HG03469 (cell line): ENCODE data around the gene DAB1.
"Not testable (repeated sequence)": the region's sequence is repeated elsewhere in the genome, so short reads cannot be mapped to it uniquely, and the experiment has no call there.

Experiments
- ATAC-seq: cut with Tn5 transposase; IDR thresholded peaks from one replicate; pipeline ENCODE4 v1.9.1; 2021; ENCODE audit warnings: mild to moderate bottlenecking, moderate library complexity, moderate number of reproducible peaks; ENCODE audit not compliant: unreplicated experiment

DAB1 gene

DNA sequence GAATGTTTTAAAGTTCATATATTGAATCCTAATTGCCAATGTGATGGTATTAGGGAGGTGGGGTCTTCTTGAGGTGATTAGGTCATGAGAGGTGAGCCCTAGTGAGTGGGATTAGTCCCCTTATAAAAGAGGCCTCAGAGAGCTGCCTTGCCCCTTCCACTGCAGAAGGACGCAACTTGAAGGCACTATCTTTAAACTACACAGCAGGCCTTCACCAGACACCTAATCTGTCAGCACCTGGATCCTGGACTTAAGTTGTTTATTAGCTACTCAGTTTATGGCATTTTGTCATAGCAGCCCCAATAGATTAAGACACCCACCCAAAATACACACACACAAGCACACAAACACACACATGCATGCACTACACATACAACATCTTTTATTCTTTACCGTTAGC is 61.4 kb downstream of the DAB1 start:
- no peak for ATAC-seq

DNA sequence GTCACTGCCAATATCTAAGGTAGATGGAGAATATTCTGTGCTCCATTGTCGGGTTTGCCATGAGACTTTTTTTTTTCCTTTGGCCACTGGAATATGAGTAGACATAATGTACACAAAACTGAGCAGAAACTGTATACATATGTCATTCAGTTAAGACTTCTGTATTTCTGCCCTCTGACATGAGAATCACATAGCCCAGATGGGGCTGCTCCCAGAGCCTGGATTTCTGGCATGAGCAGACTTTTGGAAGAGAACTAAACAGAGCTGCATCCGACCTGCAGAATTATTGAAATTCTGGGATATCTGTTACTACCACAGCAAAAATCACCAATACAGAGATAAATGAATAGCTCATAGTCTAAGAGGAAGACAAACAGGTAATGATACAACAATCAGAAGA is 62.3 kb downstream of the DAB1 start:
- no peak for ATAC-seq

DNA sequence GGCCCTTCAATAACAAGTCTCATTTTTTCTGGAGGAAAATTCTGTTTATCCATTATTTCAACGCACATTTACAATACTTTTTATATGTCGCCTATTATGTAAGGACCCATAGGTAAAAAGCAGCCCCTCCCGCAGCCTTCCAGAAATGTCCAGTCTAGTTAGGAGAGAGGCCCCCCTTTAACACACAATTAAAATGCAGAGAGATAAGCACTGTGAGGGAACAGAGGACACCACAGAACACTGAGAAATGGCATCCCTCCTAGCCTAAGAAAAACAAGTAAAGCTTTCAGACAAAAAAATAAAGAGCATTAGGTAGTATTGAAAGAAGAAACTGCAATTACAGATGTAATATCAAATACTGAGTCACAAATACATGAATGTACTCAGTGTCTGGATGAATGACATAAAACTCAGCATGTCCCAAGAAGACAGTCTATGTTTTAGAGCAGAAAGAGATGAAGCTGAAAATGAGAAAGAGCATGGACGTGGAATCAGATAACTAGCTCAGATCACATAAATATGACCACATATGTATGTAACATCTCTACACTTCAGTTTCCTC is 62.9 kb downstream of the DAB1 start:
- ATAC-seq, result no peak

DNA sequence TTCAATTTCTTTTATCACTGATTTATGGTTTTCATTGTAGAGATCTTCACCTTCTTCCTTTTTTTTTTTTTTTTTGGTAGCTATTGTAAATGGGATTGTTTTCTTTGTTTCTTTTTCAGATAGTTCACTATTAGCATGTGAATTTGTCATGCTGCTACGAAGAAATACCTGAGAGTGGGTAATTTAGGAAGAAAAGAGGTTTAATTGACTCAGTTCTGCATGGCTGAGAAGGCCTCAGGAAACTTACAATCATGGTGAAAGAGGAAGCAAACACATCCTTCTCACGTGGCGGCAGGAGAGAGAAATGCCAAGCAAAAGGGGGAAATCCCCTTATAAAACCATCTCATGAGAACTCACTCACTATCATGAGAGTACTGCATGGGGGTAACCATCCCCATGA is 66.4 kb downstream of the DAB1 start:
- no peak for ATAC-seq

DNA sequence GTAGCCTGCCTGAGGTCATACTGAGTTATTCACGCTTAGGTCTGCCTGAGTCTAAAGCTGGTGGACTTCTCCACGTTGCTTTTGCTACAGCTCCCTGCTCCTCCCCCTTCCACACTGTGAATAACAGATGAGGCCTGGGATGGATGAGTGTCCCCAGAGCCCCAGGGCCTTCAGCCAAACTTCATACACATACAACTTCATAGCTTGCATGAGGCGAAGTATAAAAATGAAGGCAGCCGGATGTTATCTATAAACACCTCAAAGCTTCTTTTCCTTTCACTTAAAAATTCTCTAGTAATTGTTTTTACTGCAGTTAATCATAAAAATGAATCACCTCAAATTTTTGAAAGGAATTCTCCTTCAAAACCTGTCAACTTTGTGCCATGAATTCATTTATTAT is 70.2 kb downstream of the DAB1 start:
- no peak for ATAC-seq

DNA sequence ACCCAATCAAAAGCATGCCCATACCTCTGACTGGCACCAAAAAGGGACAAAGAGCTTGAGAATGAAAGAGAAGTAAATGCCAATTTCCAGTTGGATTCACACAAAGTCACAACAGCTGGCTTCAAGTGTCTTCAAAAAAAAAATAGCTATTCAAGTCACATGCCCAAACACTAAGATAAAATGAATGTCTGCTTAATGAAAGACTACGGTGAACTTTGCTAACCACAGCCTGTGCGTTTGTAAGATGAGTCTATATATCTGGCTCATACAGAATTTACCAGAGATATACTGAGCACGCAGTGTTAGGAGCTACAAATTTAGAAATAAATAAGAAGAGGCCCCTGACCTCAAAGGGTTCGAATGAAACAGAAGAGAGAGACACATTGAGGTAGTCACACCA is 73.2 kb downstream of the DAB1 start:
- no peak for ATAC-seq

DNA sequence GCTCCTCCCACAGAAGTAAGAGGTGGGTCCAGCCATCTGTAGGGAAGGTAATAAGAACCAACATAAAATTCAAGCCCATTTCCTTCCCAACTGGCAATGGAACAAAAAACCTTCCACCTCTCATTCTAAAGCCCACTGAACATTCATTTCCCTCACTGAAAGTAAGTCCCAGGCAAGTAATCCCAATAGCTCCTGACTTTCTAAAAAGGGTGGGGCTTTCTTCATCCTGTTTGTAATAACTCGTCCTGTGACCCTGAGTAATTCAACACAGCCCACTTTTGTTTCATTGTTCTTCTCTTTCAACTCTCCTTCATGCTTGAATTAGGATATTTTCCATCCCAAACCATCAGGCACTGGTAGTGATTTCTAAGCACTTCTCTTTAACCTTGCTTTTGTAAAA is 74.9 kb downstream of the DAB1 start:
- no peak for ATAC-seq

DNA sequence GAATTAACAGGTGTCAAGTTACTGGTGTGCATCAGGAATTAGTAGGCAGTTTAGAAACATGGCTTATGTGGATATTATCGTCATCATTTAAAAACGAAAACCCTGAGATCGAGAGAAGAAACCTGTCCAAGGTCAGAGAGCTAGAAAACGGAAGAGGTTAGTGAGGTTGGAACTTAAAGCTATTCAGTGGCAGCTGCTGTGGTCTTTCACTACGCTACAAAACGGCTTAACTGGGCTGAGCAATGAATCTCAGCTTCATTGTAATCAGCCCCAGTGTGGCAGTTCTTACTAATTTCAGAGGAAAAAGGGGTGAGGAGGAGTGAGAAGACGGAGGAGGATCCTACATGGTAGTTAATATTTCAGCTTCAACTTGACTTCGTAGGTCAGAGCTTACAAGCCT is 77.9 kb downstream of the DAB1 start:
- no peak for ATAC-seq

DNA sequence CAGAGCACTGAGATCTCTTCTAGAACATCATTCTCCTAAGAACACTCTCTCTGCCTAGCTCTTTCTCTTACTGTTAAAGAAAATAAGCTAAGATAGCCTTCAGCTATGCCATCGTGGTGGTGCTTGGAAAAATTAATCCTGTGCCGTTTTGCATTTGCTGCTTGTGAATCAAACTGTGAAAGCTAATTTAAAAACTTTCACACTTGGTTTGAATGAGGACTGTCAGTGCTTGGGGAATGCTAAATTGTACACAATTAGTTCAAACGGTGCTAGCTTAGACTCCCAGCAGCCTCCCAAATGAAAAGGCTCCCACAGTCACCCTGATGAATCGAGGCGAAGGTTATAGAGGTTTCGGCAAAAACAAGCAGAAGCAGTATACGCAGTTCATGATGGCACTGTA is 79.6 kb downstream of the DAB1 start:
- no peak for ATAC-seq

DNA sequence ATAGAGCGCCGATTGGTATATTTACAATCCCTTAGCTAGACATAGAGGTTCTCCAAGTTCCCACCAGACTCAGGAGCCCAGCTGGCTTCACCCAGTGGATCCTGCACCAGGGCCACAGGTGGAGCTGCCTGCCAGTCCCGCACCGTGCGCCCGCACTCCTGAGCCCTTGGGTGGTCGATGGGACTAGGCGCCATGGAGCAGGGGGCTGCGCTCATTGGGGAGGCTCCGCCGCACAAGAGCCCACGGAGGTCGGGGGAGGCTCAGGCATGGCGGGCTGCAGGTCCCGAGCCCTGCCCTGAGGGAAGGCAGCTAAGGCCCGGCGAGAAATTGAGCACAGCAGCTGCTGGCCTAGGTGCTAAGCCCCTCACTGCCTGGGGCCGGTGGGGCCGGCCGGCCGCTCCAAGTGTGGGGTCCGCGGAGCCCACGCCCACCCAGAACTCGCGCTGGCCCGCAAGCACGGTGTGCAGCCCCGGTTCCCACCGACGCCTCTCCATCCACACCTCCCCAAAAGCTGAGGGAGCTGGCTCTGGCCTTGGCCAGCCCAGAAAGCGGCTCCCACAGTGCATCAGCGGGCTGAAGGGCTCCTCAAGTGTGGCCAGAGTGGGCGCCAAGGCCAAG is 80.5 kb downstream of the DAB1 start:
- not testable (repeated sequence) for ATAC-seq

DNA sequence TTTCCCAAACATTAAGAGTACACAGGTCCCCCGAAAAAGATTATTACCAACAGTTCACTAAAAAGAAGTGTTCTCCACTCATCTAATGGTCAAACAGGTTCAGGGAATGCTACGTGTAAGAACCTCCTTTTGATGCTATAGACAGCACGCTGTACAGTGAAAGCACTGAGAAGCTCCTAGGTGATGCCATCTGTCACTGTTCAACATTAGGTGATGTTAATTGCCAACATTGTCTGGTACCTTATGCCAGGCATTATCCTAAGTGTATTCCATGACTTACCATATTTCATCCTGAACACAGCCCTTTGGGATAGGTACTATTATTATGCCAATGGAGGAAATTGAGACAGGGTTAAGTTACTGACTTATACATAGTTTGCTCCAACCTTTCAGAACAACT is 82.1 kb downstream of the DAB1 start:
- no peak for ATAC-seq

DNA sequence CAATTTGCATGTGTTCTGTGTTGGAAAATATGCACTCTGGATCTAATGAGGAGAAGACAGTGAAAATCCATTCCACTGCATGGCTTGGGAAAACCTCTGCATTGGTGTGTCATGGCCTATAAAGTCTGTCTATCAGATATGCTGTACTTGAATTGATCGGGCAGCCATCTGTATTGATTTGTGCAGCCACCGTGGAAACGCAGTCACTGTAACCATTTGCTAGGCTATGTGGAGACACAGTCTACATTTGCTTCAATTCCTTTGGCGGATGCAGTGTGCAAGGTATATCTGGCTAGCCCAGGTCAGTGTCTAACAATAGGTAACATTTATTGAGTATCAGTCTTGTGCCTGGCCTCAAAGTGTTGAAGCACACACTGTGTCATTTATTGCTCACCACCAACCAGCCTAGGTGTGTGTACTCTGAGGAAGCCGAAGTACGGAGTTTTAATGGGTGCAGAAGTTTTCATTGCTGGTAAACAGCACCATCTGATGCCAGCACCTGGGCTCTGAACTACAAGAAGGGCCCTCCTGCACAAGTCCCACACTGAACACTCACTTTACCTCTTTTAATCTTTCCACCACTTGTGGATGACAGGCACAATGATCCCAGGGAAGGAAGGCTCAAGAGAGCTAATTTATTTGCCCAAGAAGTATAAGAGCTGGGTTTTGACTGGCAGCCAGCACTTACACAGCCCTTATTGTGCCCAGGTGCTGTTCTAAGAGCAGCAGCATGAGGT is 83.4 kb downstream of the DAB1 start:
- ATAC-seq, result no peak

DNA sequence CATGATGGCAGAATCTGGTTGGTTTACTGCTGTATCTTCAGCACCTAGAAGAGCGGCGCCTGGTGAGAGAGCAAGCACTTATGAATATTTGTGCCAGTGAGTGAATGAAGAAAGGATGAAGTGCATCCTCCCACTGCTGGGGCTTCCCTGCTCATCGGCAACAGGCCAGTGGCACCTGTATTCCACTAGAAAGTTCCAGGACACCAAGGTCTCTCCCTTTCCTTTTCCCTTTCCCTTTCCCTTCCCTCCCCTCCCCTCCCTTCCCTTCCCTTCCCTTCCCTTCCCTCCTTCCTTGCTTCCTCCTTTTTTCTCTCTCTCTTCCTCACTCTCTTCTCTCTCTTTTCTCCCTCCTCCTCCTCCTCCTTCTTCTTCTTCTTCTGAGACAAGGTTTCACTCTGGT is 86.2 kb downstream of the DAB1 start:
- ATAC-seq, result no peak

DNA sequence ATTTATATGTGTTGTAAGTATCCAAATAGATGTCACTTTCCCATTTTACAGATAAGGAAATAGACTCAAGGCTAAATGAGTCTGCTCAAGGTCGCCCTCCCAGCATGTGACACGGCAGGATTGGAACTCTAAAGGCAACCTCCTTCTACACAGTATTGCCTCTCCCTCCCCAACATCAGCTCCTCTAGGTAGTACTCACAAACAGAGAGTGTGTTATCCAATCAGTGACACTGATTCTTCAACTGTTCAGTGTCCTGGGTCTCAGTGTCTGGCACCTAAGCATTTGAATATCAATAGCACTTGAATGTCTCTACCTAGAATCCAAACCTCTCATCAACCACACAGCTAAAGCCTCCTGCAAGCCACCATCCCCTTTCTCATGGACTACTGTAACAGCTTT is 87.1 kb downstream of the DAB1 start:
- no peak for ATAC-seq

DNA sequence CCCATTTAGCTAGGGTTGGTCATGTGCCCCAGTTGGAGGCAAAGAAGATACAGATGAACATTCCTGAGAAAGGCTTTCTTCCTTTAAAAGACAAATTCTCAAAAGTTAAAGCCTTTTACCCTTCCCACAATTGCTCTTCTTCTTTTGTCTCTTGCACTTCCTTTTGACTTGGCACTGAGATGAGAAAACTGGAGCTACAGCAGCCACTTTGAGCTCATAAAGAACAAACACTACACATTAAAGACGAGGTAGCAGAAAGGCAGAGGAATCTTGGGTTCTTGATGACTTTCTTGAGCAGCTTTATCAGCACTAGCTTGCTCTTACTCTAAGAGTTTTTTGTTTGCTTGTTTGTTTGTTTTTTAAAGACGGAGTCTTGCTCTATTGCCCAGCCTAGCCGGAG is 92.2 kb downstream of the DAB1 start:
- ATAC-seq, result no peak

DNA sequence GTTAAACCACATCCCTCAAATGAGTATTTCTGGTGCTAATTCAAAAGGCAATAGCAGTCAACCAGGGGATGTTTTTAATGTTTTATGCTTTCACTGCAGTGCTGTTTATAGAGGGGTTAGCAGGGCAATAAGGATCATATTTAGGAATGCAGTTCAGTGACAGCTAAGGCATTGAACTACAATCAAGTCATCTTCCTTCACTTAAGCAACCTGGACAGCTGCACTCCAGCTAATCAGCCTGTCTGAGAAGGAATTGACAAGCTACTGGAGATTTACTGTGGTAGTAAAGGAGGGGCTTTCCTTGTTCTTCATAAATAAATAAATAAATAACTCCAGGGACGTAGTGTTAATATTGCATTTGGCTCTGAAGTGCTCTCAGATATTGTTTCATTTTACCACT is 93.9 kb downstream of the DAB1 start:
- no peak for ATAC-seq

DNA sequence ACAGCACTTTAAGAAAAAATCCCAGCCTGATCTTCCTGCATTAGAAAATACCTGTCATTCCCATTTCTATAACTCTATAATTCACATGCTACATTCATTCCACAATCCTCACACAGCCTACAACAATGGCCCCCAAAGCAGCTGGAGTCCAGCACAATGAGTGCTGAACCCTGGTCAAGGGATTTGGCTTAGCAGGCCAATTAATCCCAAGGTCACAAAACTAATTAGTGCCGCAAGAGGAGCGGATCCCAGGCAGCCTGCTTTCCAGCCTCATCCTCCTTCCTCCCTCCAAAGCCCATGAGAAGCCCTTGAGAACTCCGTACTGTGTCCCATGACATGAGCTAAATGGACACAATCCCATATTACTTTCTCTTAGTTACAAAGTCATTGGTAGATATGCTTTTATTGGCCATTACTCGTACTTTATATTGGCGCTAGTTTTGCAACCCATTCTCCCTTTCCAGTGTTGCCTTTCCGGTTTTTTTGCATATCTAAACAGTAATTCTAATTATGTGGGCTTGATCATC is 94.8 kb downstream of the DAB1 start:
- no peak for ATAC-seq

DNA sequence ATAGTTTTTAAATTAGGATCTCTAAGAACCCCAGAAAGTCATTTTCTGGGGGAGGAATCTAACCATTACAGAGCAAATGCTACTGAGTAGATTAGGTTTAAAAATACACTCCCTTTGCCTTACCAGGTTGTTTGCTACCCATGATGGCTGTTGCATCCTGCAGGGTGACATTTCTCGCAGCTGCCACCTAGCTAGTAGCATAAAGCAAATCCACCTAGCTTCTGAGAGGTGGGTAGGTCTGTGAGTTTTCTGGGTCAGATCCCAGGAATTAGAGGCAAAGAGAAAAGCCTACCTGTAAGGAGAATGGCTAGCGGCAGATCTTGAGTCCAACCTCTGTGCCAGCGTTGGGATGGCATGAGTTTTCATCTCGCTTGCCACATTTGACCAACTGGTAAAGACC is 95.9 kb downstream of the DAB1 start:
- no peak for ATAC-seq

DNA sequence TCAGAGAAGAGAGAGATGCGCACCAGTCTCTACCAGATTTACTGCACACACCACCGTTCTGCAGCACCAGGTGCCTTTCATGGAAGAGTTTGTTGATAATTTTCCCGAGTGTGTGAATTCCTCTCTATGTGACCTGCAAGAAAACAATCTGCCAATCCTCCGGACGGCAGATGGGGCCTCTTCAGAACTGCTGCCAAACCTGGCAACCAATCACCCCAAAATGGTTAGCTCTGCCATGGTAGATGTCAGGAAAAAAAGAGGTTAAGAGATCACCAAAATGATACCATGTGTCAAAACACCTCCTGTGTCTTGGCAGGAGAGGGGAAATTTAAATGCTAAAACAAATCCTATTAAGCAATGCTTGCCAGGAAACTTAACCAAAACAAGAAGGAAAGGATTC is 96.5 kb downstream of the DAB1 start:
- ATAC-seq, result no peak

DNA sequence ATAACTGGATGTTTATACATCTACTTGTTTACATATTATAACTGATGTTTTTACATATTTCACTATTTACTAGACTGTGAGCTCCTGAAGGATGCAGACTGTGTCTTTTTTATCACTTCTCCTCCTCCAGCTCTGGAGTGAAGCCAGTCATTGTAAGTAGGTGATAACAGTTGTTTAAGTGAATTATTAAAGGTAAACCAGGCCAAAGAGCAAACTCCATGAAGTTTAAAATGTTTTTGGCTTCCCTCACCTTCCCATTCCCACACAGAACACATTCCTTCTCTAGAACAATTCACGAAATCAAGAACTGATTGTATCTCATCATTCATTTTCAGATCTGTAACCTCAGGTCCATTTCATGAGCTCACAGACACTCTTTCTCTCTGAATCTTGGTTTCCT is 98.3 kb downstream of the DAB1 start:
- no peak for ATAC-seq

DNA sequence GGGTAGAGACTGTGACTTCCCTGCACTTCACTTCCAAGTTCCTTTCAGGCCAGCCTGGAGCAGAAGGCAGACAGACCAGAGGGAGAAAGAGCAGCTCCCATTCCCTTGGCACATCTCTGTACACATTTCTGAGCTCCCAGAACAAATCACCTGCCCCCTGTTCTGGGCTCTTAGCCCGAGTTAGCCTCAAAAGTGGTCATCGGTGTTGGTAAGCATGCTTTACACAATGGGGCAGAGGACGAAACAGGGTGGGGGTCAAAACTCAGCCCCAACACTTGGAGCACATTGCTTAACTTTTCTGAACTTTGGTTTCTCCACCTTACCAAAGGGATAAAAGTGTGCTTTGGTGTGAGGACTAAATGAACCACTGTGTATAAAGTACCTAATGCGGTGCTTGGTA is 98.7 kb downstream of the DAB1 start:
- ATAC-seq, result no peak

DNA sequence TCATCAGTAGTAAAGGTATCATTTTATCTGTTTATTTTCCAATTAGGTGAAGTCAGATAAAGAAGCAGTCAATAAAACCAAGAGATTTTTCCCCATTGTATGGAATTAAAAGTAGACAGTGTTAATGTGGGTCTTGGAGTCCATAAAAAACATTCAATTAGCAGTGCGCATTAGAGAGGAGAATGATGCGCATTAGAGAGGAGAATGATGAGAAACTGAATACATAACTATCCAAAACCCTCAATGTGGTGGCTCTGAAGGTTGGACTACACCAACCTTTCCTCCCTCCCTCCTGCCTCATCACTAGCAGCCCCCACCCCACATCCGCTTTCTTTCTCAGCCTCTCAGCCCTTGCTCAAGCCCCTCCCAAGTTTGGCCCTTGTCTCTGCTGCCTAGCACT is 99.5 kb downstream of the DAB1 start:
- ATAC-seq, result no peak
